ENCODE results near the gene UBXN1.

The UBXN1 gene

GRCh38 chr11:62632492-62632891, 46.4 kb downstream of the UBXN1 start:
- no peak for DNase-seq

GRCh38 chr11:62627713-62628112, 51.2 kb downstream of the UBXN1 start:
- no peak for DNase-seq
